ENCODE measurements around the gene TFF1.

The TFF1 gene

DNA sequence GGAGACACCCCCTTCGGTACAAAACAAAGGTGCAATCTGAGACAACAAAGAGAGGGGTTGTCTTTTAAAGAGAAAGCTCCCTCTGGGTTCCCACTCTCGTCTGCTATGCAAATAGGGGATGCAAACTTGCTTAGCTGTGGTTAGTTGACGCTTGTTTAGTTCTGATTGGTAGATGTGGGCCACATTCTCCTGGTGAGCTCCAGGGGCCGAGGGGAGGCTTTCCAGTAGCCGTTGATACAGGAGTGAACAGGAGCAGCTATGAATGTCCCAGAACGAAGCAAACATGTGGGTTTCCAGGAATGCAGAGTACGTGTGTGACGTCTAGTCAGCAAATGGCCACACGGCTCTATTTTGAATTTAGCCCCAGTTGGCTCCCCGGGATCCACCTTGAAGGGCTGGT, 30.3 kb downstream of the TFF1 start:
- Histone ChIP-seq H2AFZ (ENCODE audit: low read depth, low read length) (no peak overlapping the region), H3K9ac (ENCODE audit: low read length) (no peak overlapping the region), H4K20me1 (ENCODE audit: insufficient read depth, low read length) (no peaks in the 10 kb centered on the region), H3K4me2 (ENCODE audit: low read length) (peak overlapping the region; percentile 18; the same call in 1 of the 2 replicates), H3K79me2 (ENCODE audit: low read length) (no peaks in the 10 kb centered on the region), H3K9me3 (ENCODE audit: insufficient read depth, low read length) (no peaks in the 10 kb centered on the region), H3K4me3 (ENCODE audit: low read length) (no peak overlapping the region), H3K27me3 (ENCODE audit: low read depth, low read length) (peaks cover 17% of the 10 kb centered on the region), H3K4me1 (ENCODE audit: low read length) (peaks cover 23% of the 10 kb centered on the region), H3K36me3 (replicated peaks; ENCODE audit: low read depth, low read length) (no peaks in the 10 kb centered on the region), H3K27ac (ENCODE audit: low read length) (no peak overlapping the region)
- TF ChIP-seq, protein P1, sequence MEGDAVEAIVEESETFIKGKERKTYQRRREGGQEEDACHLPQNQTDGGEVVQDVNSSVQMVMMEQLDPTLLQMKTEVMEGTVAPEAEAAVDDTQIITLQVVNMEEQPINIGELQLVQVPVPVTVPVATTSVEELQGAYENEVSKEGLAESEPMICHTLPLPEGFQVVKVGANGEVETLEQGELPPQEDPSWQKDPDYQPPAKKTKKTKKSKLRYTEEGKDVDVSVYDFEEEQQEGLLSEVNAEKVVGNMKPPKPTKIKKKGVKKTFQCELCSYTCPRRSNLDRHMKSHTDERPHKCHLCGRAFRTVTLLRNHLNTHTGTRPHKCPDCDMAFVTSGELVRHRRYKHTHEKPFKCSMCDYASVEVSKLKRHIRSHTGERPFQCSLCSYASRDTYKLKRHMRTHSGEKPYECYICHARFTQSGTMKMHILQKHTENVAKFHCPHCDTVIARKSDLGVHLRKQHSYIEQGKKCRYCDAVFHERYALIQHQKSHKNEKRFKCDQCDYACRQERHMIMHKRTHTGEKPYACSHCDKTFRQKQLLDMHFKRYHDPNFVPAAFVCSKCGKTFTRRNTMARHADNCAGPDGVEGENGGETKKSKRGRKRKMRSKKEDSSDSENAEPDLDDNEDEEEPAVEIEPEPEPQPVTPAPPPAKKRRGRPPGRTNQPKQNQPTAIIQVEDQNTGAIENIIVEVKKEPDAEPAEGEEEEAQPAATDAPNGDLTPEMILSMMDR (IDR thresholded peaks at IDR 0.05; ENCODE audit: low read depth, low read length), result no peak

DNA sequence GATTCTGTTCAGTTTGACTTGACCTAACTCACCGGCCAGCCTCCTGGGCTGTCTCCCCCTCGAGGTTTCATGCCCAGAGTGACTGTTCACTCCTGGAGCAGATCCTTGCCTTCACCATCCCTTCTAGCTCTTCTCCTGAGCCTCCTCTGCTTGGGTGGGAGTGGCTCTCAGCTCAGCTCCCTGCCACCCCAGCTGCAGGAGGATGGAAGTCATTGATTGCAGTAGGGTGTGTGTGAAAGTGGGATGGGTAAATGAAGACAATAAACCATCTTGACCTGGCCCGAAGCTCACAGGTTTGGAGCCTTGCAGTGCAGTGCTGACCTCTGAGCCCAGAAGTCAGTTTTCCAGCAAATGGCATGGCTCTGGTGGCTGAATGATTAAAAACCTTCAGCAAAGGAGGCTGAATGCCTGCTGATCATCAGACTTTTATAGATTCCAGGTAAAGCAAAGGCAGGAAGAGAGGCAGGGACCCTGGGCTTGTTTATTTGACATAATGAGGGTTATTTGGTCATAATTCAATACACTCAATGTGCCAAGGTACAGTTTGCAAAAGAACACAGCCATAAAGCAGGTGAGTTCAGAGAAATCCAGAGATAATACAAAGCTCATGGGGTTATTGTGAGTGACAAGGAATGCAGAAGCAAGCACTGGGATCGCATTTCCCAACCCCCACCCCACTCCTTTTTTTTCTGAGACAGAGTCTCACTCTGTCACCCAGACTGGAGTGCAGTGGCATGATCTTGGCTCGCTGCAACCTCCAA, 33.6 kb downstream of the TFF1 start:
- Histone ChIP-seq H2AFZ (ENCODE audit: low read depth, low read length) (no peak overlapping the region), H3K79me2 (ENCODE audit: low read length) (no peaks in the 10 kb centered on the region), H3K36me3 (replicated peaks; ENCODE audit: low read depth, low read length) (no peaks in the 10 kb centered on the region), H3K9me3 (ENCODE audit: insufficient read depth, low read length) (no peaks in the 10 kb centered on the region), H3K27me3 (ENCODE audit: low read depth, low read length) (peaks cover 23% of the 10 kb centered on the region), H3K27ac (ENCODE audit: low read length) (no peak overlapping the region), H4K20me1 (ENCODE audit: insufficient read depth, low read length) (no peaks in the 10 kb centered on the region), H3K4me1 (ENCODE audit: low read length) (peaks cover 13% of the 10 kb centered on the region), H3K4me3 (ENCODE audit: low read length) (no peak overlapping the region), H3K4me2 (ENCODE audit: low read length) (no peak overlapping the region), H3K9ac (ENCODE audit: low read length) (no peak overlapping the region)
- TF ChIP-seq, protein P1 (IDR thresholded peaks at IDR 0.05; ENCODE audit: low read depth, low read length), result no peak
- TF ChIP-seq EZH2phosphoT487 (IDR thresholded peaks at IDR 0.05; ENCODE audit: low read depth), result no peak

DNA sequence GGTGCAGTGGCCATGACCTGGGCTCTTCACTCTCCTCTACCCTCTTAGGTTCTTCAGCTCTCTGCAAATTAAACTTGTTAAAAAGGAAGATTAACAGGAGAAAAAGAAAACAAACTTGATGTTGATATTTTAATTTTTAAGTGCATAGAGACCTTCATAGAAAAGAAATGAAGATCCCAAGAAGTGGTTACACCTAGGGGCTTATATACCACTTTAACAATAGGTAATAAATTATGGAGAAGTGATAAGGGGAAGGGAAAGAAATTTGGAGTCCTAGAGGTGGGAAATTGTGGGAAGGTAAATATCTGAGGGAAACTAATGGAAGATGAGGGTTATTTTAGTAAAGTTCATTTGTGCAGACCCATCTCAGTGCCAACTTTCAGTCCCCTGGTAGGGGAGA, 34.7 kb downstream of the TFF1 start:
- H2AFZ ChIP-seq (ENCODE audit: low read depth, low read length), result no peak overlapping the region
- no peaks in the 10 kb centered on the region for H4K20me1 ChIP-seq (ENCODE audit: insufficient read depth, low read length)
- H3K9me3 ChIP-seq (ENCODE audit: insufficient read depth, low read length), result no peaks in the 10 kb centered on the region
- H3K4me2 ChIP-seq (ENCODE audit: low read length), result no peak overlapping the region
- H3K4me1 ChIP-seq (ENCODE audit: low read length), result peaks cover 13% of the 10 kb centered on the region
- no peak overlapping the region for H3K27ac ChIP-seq (ENCODE audit: low read length)
- H3K4me3 ChIP-seq (ENCODE audit: low read length), result no peak overlapping the region
- H3K79me2 ChIP-seq (ENCODE audit: low read length), result no peaks in the 10 kb centered on the region
- H3K9ac ChIP-seq (ENCODE audit: low read length), result no peak overlapping the region
- H3K27me3 ChIP-seq (ENCODE audit: low read depth, low read length), result peaks cover 23% of the 10 kb centered on the region
- TF ChIP-seq EZH2phosphoT487 (IDR thresholded peaks at IDR 0.05; ENCODE audit: low read depth), result no peak
- TF ChIP-seq, protein P1 (IDR thresholded peaks at IDR 0.05; ENCODE audit: low read depth, low read length), result no peak
- no peaks in the 10 kb centered on the region for H3K36me3 ChIP-seq (replicated peaks; ENCODE audit: low read depth, low read length)

DNA sequence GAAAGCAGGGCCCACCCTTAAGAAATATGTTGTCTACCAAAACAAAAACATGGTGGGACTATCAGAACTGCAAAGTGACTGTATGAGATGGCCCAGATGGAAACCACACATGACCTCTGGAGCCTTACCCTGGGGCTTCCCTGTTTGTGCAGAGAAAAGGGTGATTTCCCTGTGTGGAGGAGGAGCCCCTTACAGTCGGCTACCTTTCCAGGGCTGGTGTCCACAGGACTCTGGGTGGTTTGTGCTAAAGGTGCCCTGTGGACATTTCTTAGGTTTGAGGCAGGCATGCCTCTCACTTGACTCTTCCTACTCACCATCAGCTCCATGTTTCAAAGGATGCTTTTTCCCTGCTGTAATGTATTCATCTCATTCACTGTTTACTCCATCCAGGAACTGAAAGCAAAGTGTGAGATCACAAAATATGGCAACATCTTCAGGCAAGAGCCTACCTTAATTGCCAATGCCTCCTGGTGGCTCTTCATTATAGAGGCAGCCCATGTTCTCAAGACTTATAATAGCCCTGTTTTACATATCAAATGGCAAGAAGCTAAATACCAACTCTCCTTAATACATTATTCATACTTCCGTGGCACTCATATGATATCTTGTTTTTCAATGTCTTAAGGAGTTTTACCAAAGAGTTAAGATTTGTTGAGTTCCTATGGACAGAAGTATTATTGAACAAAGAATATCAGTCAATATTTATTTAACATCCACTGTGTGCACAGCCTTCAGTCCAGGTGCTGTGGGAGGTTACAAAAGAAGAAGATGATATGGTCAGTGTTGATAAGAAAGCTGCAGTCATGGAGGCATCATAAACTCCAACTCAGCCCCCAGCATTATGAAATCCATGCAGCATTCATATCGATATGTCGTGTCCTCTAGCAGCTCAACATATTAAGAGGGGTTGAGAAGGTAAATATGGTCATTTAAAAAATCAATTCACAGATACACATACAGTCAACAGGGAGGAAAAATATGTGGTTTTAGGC, 35.7 kb downstream of the TFF1 start:
- no peaks in the 10 kb centered on the region for H3K79me2 ChIP-seq (ENCODE audit: low read length)
- H3K27me3 ChIP-seq (ENCODE audit: low read depth, low read length), result peaks cover 16% of the 10 kb centered on the region
- peak overlapping the region; percentile 8; the same call in 1 of the 2 replicates for H3K4me2 ChIP-seq (ENCODE audit: low read length)
- H3K36me3 ChIP-seq (replicated peaks; ENCODE audit: low read depth, low read length), result no peaks in the 10 kb centered on the region
- H3K9ac ChIP-seq (ENCODE audit: low read length), result no peak overlapping the region
- no peak overlapping the region for H3K4me3 ChIP-seq (ENCODE audit: low read length)
- H3K9me3 ChIP-seq (ENCODE audit: insufficient read depth, low read length), result no peaks in the 10 kb centered on the region
- TF ChIP-seq, protein P1 (IDR thresholded peaks at IDR 0.05; ENCODE audit: low read depth, low read length), result no peak
- no peak for TF ChIP-seq EZH2phosphoT487 (IDR thresholded peaks at IDR 0.05; ENCODE audit: low read depth)
- H3K27ac ChIP-seq (ENCODE audit: low read length), result no peak overlapping the region
- no peaks in the 10 kb centered on the region for H4K20me1 ChIP-seq (ENCODE audit: insufficient read depth, low read length)
- H2AFZ ChIP-seq (ENCODE audit: low read depth, low read length), result no peak overlapping the region
- peaks cover 8% of the 10 kb centered on the region for H3K4me1 ChIP-seq (ENCODE audit: low read length)

All from OCI-LY3 (cell line).